Measurements from ENCODE around the gene HECW1.

Gene HECW1

DNA sequence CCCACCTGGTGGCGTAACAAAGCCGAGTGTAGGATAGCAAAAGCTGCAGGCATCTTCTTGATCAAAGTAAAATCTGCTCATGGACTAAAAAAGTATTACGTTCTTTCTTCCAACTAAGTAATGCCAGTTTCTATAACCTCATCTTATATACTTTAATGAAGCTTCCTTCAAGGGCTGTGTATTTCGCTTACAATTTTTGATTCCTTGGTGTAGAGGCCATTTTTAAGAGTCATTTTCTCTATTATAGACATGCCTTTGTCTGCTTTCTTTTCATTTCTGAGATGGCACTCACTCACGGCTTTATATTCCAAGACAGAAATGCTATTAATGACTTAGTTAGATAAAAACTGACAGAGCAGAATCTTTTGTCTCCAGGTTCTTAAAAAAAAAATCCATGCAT, 194.0 kb downstream of the HECW1 start:
- TF ChIP-seq, protein P1, sequence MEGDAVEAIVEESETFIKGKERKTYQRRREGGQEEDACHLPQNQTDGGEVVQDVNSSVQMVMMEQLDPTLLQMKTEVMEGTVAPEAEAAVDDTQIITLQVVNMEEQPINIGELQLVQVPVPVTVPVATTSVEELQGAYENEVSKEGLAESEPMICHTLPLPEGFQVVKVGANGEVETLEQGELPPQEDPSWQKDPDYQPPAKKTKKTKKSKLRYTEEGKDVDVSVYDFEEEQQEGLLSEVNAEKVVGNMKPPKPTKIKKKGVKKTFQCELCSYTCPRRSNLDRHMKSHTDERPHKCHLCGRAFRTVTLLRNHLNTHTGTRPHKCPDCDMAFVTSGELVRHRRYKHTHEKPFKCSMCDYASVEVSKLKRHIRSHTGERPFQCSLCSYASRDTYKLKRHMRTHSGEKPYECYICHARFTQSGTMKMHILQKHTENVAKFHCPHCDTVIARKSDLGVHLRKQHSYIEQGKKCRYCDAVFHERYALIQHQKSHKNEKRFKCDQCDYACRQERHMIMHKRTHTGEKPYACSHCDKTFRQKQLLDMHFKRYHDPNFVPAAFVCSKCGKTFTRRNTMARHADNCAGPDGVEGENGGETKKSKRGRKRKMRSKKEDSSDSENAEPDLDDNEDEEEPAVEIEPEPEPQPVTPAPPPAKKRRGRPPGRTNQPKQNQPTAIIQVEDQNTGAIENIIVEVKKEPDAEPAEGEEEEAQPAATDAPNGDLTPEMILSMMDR (IDR thresholded peaks at IDR 0.05), result no peak

DNA sequence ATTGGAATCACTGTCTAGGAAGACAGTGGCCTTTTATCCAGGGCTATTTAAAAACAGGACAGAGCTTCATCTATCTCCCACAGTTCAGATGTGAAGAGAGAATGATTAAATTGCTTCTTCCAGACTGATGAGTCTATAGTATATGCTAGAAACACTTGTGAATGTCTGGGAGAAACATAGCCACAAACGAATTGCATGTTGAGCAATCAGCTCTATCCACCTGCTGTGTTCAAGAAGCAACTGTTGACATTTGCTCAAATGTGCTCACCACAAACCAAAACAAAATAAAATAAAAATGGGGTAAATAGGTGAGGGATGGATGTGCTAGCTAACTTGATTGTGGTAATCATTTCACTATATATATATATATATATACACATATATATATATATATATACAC, 195.1 kb downstream of the HECW1 start:
- TF ChIP-seq, protein P1 (IDR thresholded peaks at IDR 0.05), result no peak

- TF ChIP-seq, protein P1 (IDR thresholded peaks at IDR 0.05), result no peak
Observed at GRCh38 chr7:43308913-43309705, 196.7 kb downstream of the HECW1 start.

- TF ChIP-seq, protein P1 (IDR thresholded peaks at IDR 0.05), result no peak
Observed at GRCh38 chr7:43309706-43310022, 197.2 kb downstream of the HECW1 start.

DNA sequence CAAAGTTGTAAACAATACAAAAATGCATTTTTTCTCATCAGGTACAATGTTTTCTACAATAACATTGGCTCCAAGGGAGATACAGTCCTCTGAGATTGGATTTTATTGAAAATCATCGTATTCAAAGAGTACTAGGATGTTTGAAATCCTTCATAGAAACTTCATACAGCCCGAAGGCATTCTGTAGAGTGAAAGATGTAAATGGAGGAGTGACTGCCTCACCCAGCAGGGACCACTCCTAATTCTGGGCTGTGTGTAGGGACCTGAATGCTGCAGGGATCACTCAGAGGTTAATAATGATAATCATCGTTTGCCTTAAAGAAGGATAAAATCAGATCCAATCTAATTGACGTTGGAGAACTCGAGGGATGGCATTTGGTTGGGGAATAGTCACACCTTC, 198.6 kb downstream of the HECW1 start:
- TF ChIP-seq, protein P1 (IDR thresholded peaks at IDR 0.05), result no peak

DNA sequence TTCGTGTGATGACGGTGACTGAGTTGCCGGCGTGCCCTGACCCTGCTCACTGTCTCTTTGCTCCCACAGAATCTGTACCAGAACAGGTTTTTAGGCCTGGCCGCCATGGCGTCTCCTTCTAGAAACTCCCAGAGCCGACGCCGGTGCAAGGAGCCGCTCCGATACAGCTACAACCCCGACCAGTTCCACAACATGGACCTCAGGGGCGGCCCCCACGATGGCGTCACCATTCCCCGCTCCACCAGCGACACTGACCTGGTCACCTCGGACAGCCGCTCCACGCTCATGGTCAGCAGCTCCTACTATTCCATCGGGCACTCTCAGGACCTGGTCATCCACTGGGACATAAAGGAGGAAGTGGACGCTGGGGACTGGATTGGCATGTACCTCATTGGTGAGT, 199.2 kb downstream of the HECW1 start:
- TF ChIP-seq, protein P1 (IDR thresholded peaks at IDR 0.05), result no peak

GRCh38 chr7:43313628-43314378, 201.4 kb downstream of the HECW1 start:
- TF ChIP-seq, protein P1 (IDR thresholded peaks at IDR 0.05), result no peak

All from LNCAP (cell line).